Endothelial cell (in vitro differentiated cells): ENCODE data around the gene KRTAP4-11. TPM values are rescaled to one million over a fixed set of nuclear protein-coding genes. Genes with fewer than 3 reads are reported as not detected.
"Not testable (repeated sequence)": the region's sequence is repeated elsewhere in the genome, so short reads cannot be mapped to it uniquely, and the experiment has no call there.

Experiments used
- DNase-seq: peaks from one replicate; pipeline ENCODE4 v3.0.0; 2021; ENCODE audit warnings: low spot score
- H3K27ac Mint-ChIP-seq: one replicate; pipeline ENCODE4 v1.8.0; 2021; ENCODE audit warnings: mixed read lengths, inconsistent platforms; ENCODE audit not compliant: unreplicated experiment
- H3K27me3 Mint-ChIP-seq: one replicate; pipeline ENCODE4 v1.8.0; 2021; ENCODE audit warnings: mild to moderate bottlenecking, moderate library complexity, mixed read lengths, inconsistent platforms; ENCODE audit not compliant: unreplicated experiment
- H3K36me3 Mint-ChIP-seq: one replicate; pipeline ENCODE4 v1.8.0; 2021; ENCODE audit warnings: mild to moderate bottlenecking, low read depth, mixed read lengths, inconsistent platforms; ENCODE audit not compliant: unreplicated experiment
- H3K4me1 Mint-ChIP-seq: one replicate; pipeline ENCODE4 v1.8.0; 2021; ENCODE audit warnings: mild to moderate bottlenecking, mixed read lengths, inconsistent platforms; ENCODE audit not compliant: unreplicated experiment
- H3K4me3 Mint-ChIP-seq: one replicate; pipeline ENCODE4 v1.8.0; 2021; ENCODE audit warnings: mild to moderate bottlenecking, mixed read lengths, inconsistent platforms; ENCODE audit not compliant: unreplicated experiment
- H3K9me3 Mint-ChIP-seq: one replicate; pipeline ENCODE4 v1.8.0; 2021; ENCODE audit warnings: mixed read lengths, inconsistent platforms; ENCODE audit not compliant: unreplicated experiment
- CTCF ChIP-seq: fragments of 200-600 bp; sonication (generic); IDR thresholded peaks from one replicate; pipeline ENCODE4 v1.5.0; 2021; ENCODE audit warnings: antibody characterized with exemption; ENCODE audit not compliant: unreplicated experiment
- total RNA-seq: library from RNA; stranded (reverse); fragmentation: NEBNext Ultra II Directional; extraction: Animal tissue kit (Norgen Biotek cat#: 25700); gene quantifications from one replicate; pipeline ENCODE4 v1.2.1, GENCODE V29; 2021; ENCODE audit not compliant: unreplicated experiment

KRTAP4-11 gene
- total RNA-seq, 1 donor from 2014 or later: not detected

- Mint-ChIP-seq H3K9me3 (no peaks in the 10 kb centered on the region), H3K36me3 (no peaks in the 10 kb centered on the region), H3K4me1 (no peaks in the 10 kb centered on the region), H3K27ac (no peak overlapping the region), H3K27me3 (no peaks in the 10 kb centered on the region), H3K4me3 (no peak overlapping the region)
- TF ChIP-seq CTCF: no peak
- DNase-seq: no peak
Observed at GRCh38 chr17:41151525-41151924, 33.4 kb upstream of the KRTAP4-11 start.

GRCh38 chr17:41150026-41150425, 31.9 kb upstream of the KRTAP4-11 start:
- Mint-ChIP-seq H3K27ac (no peak overlapping the region), H3K36me3 (no peaks in the 10 kb centered on the region), H3K27me3 (peaks cover under 1% of the 10 kb centered on the region), H3K4me1 (peaks cover 7% of the 10 kb centered on the region), H3K4me3 (no peak overlapping the region), H3K9me3 (no peaks in the 10 kb centered on the region)
- DNase-seq: no peak
- TF ChIP-seq CTCF: no peak

DNA sequence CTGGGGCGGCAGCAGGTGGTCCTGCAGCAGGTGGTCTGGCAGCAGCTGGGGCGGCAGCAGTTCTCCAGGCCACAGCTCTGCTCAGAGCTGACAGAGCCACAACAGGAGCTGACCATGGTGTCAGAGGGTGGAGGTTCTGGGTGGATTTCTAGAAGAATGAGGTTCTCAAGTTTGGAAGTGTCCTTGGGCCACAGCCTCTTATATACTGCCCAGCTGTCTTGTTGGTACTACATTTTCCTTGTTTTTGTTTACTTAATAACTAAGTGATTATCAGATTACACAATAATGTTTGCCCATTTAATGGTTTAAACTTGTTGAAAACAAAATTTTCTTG, 31.4 kb upstream of the KRTAP4-11 start, which contains the start of gene KRTAP4-5:
Gene KRTAP4-5 (minus strand): TSS at position 174 of the 334 bp plus-strand sequence. CDS start 58 bp downstream, at position 116.
- Mint-ChIP-seq H3K36me3 (no peaks in the 10 kb centered on the region), H3K4me1 (peaks cover 7% of the 10 kb centered on the region), H3K4me3 (no peak within 1 kb of the TSS), H3K9me3 (no peaks in the 10 kb centered on the region), H3K27ac (no peak within 1 kb of the TSS), H3K27me3 (peaks cover 1% of the 10 kb centered on the region)
- DNase-seq: no peak
- no peak for TF ChIP-seq CTCF

- not testable (repeated sequence) for DNase-seq, H3K36me3 Mint-ChIP-seq, H3K27me3 Mint-ChIP-seq
Observed at GRCh38 chr17:41148971-41149651, 30.9 kb upstream of the KRTAP4-11 start.

GRCh38 chr17:41147531-41148204, 29.5 kb upstream of the KRTAP4-11 start:
- peaks cover 7% of the 10 kb centered on the region for H3K4me1 Mint-ChIP-seq
- peaks cover 13% of the 10 kb centered on the region for H3K36me3 Mint-ChIP-seq
- no peak for DNase-seq
- H3K27ac Mint-ChIP-seq: no peak overlapping the region
- peaks cover 3% of the 10 kb centered on the region for H3K27me3 Mint-ChIP-seq
- TF ChIP-seq CTCF: no peak
- H3K4me3 Mint-ChIP-seq: no peak overlapping the region
- peaks cover 7% of the 10 kb centered on the region for H3K9me3 Mint-ChIP-seq

More at GRCh38 chr17:41148971-41149651, 30.9 kb upstream of the KRTAP4-11 start:
- not testable (repeated sequence) for H3K9me3 Mint-ChIP-seq, H3K4me1 Mint-ChIP-seq, H3K4me3 Mint-ChIP-seq, H3K27ac Mint-ChIP-seq
